ENCODE measurements around the gene C20orf144. TPM values are rescaled to one million over a fixed set of nuclear protein-coding genes. Genes with fewer than 3 reads are reported as not detected.
A peak's percentile ranks its signal among the peaks of the same experiment; 100 is the strongest.

The C20orf144 gene
- total RNA-seq, 4 donors from 2014 or later = not detected

- Histone ChIP-seq H3K36me3 (no peaks in the 10 kb centered on the region), H3K27ac (no peak overlapping the region), H3K27me3 (no peaks in the 10 kb centered on the region), H3K4me3 (no peak overlapping the region), H3K9me3 (no peaks in the 10 kb centered on the region), H3K4me1 (peaks cover 9 to 17% (median 15%) of the 10 kb centered on the region in 4 donors)
- TF ChIP-seq EP300 (IDR thresholded peaks at IDR 0.05; ENCODE audit: low read depth) (no peak), CTCF (IDR thresholded peaks at IDR 0.05) (no peak), POLR2AphosphoS5 (IDR thresholded peaks at IDR 0.05) (no peak), POLR2A (IDR thresholded peaks at IDR 0.05) (no peak)
- no peak for DNase-seq
- 79% methylated on average over 1 of the region's 1 CpG; no CpG with 5 or more reads in 1 of the 2 donors for WGBS, 2 donors (ENCODE audit: low coverage in 1 of 2)
- in situ Hi-C loops (cut with MboI; ENCODE audit: low pct_ligation_motif_present in 1 of 4, low pct_unique_long_range_greater_than_20kb in 1 of 4, low sequenced_read_pairs in 3 of 4) = no loop called here
- intact Hi-C loops (cut with DNase I; ENCODE audit: low total_unique reads) = no loop called here
Measured at GRCh38 chr20:33689493-33689892, 27.4 kb downstream of the C20orf144 start.

GRCh38 chr20:33689973-33690372 lies 27.8 kb downstream of the C20orf144 start:
- no peak for TF ChIP-seq POLR2AphosphoS5 (IDR thresholded peaks at IDR 0.05)
- no peaks in the 10 kb centered on the region for H3K36me3 ChIP-seq
- 59 to 63% methylated on average over 2 to 4 of the region's 4 CpGs for WGBS, 2 donors (ENCODE audit: low coverage in 1 of 2)
- H3K27ac ChIP-seq = no peak overlapping the region
- in situ Hi-C loops (cut with MboI; ENCODE audit: low pct_ligation_motif_present in 1 of 4, low pct_unique_long_range_greater_than_20kb in 1 of 4, low sequenced_read_pairs in 3 of 4) = no loop called here
- no peak overlapping the region for H3K4me3 ChIP-seq
- no peaks in the 10 kb centered on the region for H3K27me3 ChIP-seq
- DNase-seq = no peak
- H3K9me3 ChIP-seq = no peaks in the 10 kb centered on the region
- intact Hi-C loops (cut with DNase I; ENCODE audit: low total_unique reads) = no loop called here
- H3K4me1 ChIP-seq = peaks cover 8 to 13% (median 11%) of the 10 kb centered on the region in 4 donors

- Histone ChIP-seq H3K9me3 (no peaks in the 10 kb centered on the region), H3K4me1 (peaks cover 0 to 7% (median 3%) of the 10 kb centered on the region in 4 donors), H3K36me3 (no peaks in the 10 kb centered on the region), H3K4me3 (no peak overlapping the region), H3K27me3 (no peaks in the 10 kb centered on the region), H3K27ac (peak overlapping the region in 2 of 4 donors; percentile 25 to 33)
- TF ChIP-seq EP300 (IDR thresholded peaks at IDR 0.05; ENCODE audit: low read depth) = no peak
- no peak for TF ChIP-seq POLR2A (IDR thresholded peaks at IDR 0.05)
- no peak for TF ChIP-seq POLR2AphosphoS5 (IDR thresholded peaks at IDR 0.05)
- TF ChIP-seq CTCF (IDR thresholded peaks at IDR 0.05) = no peak
- no peak for DNase-seq
- 74 to 84% methylated on average over 3 to 5 of the region's 5 CpGs for WGBS, 2 donors (ENCODE audit: low coverage in 1 of 2)
- in situ Hi-C loops (cut with MboI; ENCODE audit: low pct_ligation_motif_present in 1 of 4, low pct_unique_long_range_greater_than_20kb in 1 of 4, low sequenced_read_pairs in 3 of 4) = no loop called here
- intact Hi-C loops (cut with DNase I; ENCODE audit: low total_unique reads) = no loop called here
Measured at GRCh38 chr20:33693289-33693688, 31.2 kb downstream of the C20orf144 start.

GRCh38 chr20:33693741-33694638 lies 31.9 kb downstream of the C20orf144 start:
- no peak overlapping the region for H3K4me3 ChIP-seq
- in situ Hi-C loops (cut with MboI; ENCODE audit: low pct_ligation_motif_present in 1 of 4, low pct_unique_long_range_greater_than_20kb in 1 of 4, low sequenced_read_pairs in 3 of 4) = no loop called here
- intact Hi-C loops (cut with DNase I; ENCODE audit: low total_unique reads) = no loop called here
- peaks cover 0 to 7% (median 3%) of the 10 kb centered on the region in 4 donors for H3K4me1 ChIP-seq
- H3K27me3 ChIP-seq = no peaks in the 10 kb centered on the region
- DNase-seq = no peak
- no peaks in the 10 kb centered on the region for H3K9me3 ChIP-seq
- H3K27ac ChIP-seq = peak overlapping the region in 3 of 4 donors; percentile 18 to 33 (median 25)
- TF ChIP-seq POLR2AphosphoS5 (IDR thresholded peaks at IDR 0.05) (no peak), POLR2A (IDR thresholded peaks at IDR 0.05) (no peak), EP300 (IDR thresholded peaks at IDR 0.05; ENCODE audit: low read depth) (no peak), CTCF (IDR thresholded peaks at IDR 0.05) (no peak)
- no peaks in the 10 kb centered on the region for H3K36me3 ChIP-seq
- 83% methylated on average over 2 to 17 of the region's 17 CpGs for WGBS, 2 donors (ENCODE audit: low coverage in 1 of 2)

All from transverse colon (tissue), 4 donors.